Measurements from ENCODE around the gene NBAS. TPM values are rescaled to one million over a fixed set of nuclear protein-coding genes. Genes with fewer than 3 reads are reported as not detected.
A peak's percentile ranks its signal among the peaks of the same experiment; 100 is the strongest.

Gene NBAS
- total and polyA plus RNA-seq, 10 of the 15 experiments (the other 5 are each of a cell fraction or from before 2014, with no cell fraction given), result 4.3 to 32.7 (median 20.8) TPM

- intact Hi-C loops (cut with micrococcal nuclease; ENCODE audit: unreplicated experiment), result no loop called here
- CTCF ChIA-PET, result interaction anchor here (1.6 kb wide), 1 partner anchor 16 kb away, joined by 4 read pairs; no protein-coding TSS in a partner anchor
- no peaks in the 10 kb centered on the region; a peak in 1 of 4 replicates for H3K36me3 ChIP-seq (ENCODE audit: control insufficient read depth in 2 of 2, insufficient read depth in 2 of 2, low read length in 1 of 2)
- peaks cover 13% of the 10 kb centered on the region; the same call in 1 of the 2 replicates for H3K4me1 ChIP-seq (ENCODE audit: control insufficient read depth, insufficient read depth, low read length)
- DNase-seq (ENCODE audit: low read depth, low spot score), result no peak
- FAIRE-seq, result no peak
- H3K27me3 ChIP-seq (replicated peaks in 1 of 2; ENCODE audit: control insufficient read depth in 2 of 2, insufficient read depth in 2 of 2, low read length in 1 of 2), result no peaks in the 10 kb centered on the region
- H3K9ac ChIP-seq (ENCODE audit: control insufficient read depth, insufficient read depth, low read length), result no peak overlapping the region
- peak; percentile 8; the same call in 2 of the 3 replicates for ATAC-seq
- H3K4me2 ChIP-seq (ENCODE audit: control insufficient read depth, insufficient read depth), result peak overlapping the region; percentile 15
- RAD21 ChIA-PET (ENCODE audit: unreplicated experiment), result no interaction called here
- 40% methylated on average over 1 of the region's 1 CpG for WGBS (ENCODE audit: insufficient coverage, insufficient replicate concordance, low lambda C conversion rate, missing lambda C conversion rate)
- in situ Hi-C loops (cut with MboI), result no loop called here
- no TSS peak for BruUV-seq (replicated peaks)
- no peak overlapping the region for H3K4me3 ChIP-seq
- no peaks in the 10 kb centered on the region for H3K9me3 ChIP-seq (replicated peaks; ENCODE audit: control insufficient read depth, insufficient read depth, low read length)
- H4K20me1 ChIP-seq (ENCODE audit: control insufficient read depth, insufficient read depth), result no peaks in the 10 kb centered on the region
- H3K27ac ChIP-seq (ENCODE audit: control insufficient read depth, insufficient read depth), result no peak overlapping the region
- no peaks in the 10 kb centered on the region for H3K79me2 ChIP-seq (ENCODE audit: control insufficient read depth, insufficient read depth, low read length)
- TF ChIP-seq RB1 (IDR thresholded peaks at IDR 0.05; ENCODE audit: borderline replicate concordance), result no peak
- TF ChIP-seq SREBF1 (IDR thresholded peaks at IDR 0.05; ENCODE audit: low read length), result no peak
- H2AFZ ChIP-seq (ENCODE audit: control insufficient read depth, low read depth, low read length), result no peak overlapping the region
- POLR2A ChIA-PET, result no interaction called here
- SMC1A ChIA-PET (ENCODE audit: uncharacterized antibody, unreplicated experiment), result no interaction called here
Measured at GRCh38 chr2:15176604-15177003, 384.5 kb downstream of the NBAS start.

- no peak for ATAC-seq
- Histone ChIP-seq H3K36me3 (ENCODE audit: control insufficient read depth in 2 of 2, insufficient read depth in 2 of 2, low read length in 1 of 2) (no peaks in the 10 kb centered on the region; a peak in 1 of 4 replicates), H3K9ac (ENCODE audit: control insufficient read depth, insufficient read depth, low read length) (no peak overlapping the region), H3K4me2 (ENCODE audit: control insufficient read depth, insufficient read depth) (no peak overlapping the region), H3K4me3 (no peak overlapping the region), H3K9me3 (replicated peaks; ENCODE audit: control insufficient read depth, insufficient read depth, low read length) (no peaks in the 10 kb centered on the region), H3K4me1 (ENCODE audit: control insufficient read depth, insufficient read depth, low read length) (peaks cover 13% of the 10 kb centered on the region; the same call in 1 of the 2 replicates), H3K27me3 (replicated peaks in 1 of 2; ENCODE audit: control insufficient read depth in 2 of 2, insufficient read depth in 2 of 2, low read length in 1 of 2) (no peaks in the 10 kb centered on the region), H3K27ac (ENCODE audit: control insufficient read depth, insufficient read depth) (no peak overlapping the region), H2AFZ (ENCODE audit: control insufficient read depth, low read depth, low read length) (no peak overlapping the region), H3K79me2 (ENCODE audit: control insufficient read depth, insufficient read depth, low read length) (no peaks in the 10 kb centered on the region), H4K20me1 (ENCODE audit: control insufficient read depth, insufficient read depth) (no peaks in the 10 kb centered on the region)
- no peak for FAIRE-seq
- in situ Hi-C loops (cut with MboI), result no loop called here
- WGBS (ENCODE audit: insufficient coverage, insufficient replicate concordance, low lambda C conversion rate, missing lambda C conversion rate), result 74% methylated on average over 2 of the region's 2 CpGs
- DNase-seq (ENCODE audit: low read depth, low spot score), result no peak
- ChIA-PET SMC1A (ENCODE audit: uncharacterized antibody, unreplicated experiment) (no interaction called here), RAD21 (ENCODE audit: unreplicated experiment) (no interaction called here), CTCF (interaction anchor here (1.2 kb wide), 1 partner anchor 53 kb away, joined by 3 read pairs; no protein-coding TSS in a partner anchor), POLR2A (no interaction called here)
- TF ChIP-seq ZBTB11 (CRISPR knock-in tag; IDR thresholded peaks at IDR 0.05), result no peak
- no peak for TF ChIP-seq TCF12 (IDR thresholded peaks at IDR 0.05; ENCODE audit: low read depth, low read length)
- TF ChIP-seq NBN (IDR thresholded peaks at IDR 0.05), result no peak
- TF ChIP-seq MLLT1 (IDR thresholded peaks at IDR 0.05), result no peak
- intact Hi-C loops (cut with micrococcal nuclease; ENCODE audit: unreplicated experiment), result no loop called here
- BruUV-seq (replicated peaks), result no TSS peak
Measured at GRCh38 chr2:15174567-15174966, 386.6 kb downstream of the NBAS start.

All from GM12878 (cell line).